ENCODE data around the gene RBMS3. TPM values are rescaled to one million over a fixed set of nuclear protein-coding genes. Genes with fewer than 3 reads are reported as not detected.

The RBMS3 gene
- total RNA-seq, 2 experiments from 2014 or later = 1.0 TPM; not detected in 1

- no peaks in the 10 kb centered on the region for H3K79me2 ChIP-seq (ENCODE audit: insufficient read depth, low read depth, low read length)
- no peak for DNase-seq (ENCODE audit: low spot score)
- intact Hi-C loops (cut with micrococcal nuclease; ENCODE audit: unreplicated experiment) = no loop called here
- H3K9me2 ChIP-seq (ENCODE audit: insufficient read depth, low read length) = no peaks in the 10 kb centered on the region
- H4K20me1 ChIP-seq (ENCODE audit: insufficient read depth, low read length) = no peaks in the 10 kb centered on the region
- no peak overlapping the region for H3K4me2 ChIP-seq (ENCODE audit: low read length)
- TF ChIP-seq, protein P1, sequence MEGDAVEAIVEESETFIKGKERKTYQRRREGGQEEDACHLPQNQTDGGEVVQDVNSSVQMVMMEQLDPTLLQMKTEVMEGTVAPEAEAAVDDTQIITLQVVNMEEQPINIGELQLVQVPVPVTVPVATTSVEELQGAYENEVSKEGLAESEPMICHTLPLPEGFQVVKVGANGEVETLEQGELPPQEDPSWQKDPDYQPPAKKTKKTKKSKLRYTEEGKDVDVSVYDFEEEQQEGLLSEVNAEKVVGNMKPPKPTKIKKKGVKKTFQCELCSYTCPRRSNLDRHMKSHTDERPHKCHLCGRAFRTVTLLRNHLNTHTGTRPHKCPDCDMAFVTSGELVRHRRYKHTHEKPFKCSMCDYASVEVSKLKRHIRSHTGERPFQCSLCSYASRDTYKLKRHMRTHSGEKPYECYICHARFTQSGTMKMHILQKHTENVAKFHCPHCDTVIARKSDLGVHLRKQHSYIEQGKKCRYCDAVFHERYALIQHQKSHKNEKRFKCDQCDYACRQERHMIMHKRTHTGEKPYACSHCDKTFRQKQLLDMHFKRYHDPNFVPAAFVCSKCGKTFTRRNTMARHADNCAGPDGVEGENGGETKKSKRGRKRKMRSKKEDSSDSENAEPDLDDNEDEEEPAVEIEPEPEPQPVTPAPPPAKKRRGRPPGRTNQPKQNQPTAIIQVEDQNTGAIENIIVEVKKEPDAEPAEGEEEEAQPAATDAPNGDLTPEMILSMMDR (conservative IDR thresholded peaks at IDR 0.05; ENCODE audit: low read length) = no peak
- no peak for TF ChIP-seq EZH2phosphoT487 (IDR thresholded peaks at IDR 0.05; ENCODE audit: borderline replicate concordance, low read depth, low read length)
- no peak overlapping the region for H3K4me3 ChIP-seq (ENCODE audit: low read depth, low read length, poor library complexity, severe bottlenecking)
- no peak overlapping the region for H2AFZ ChIP-seq (ENCODE audit: low read length)
- no peaks in the 10 kb centered on the region for H3K9me3 ChIP-seq (ENCODE audit: low read length)
- ChIA-PET CTCF (ENCODE audit: unreplicated experiment) (no interaction called here), POLR2A (no interaction called here)
- H3K27ac ChIP-seq (ENCODE audit: low read depth, low read length, poor library complexity, severe bottlenecking) = no peak overlapping the region
- BruUV-seq (replicated peaks) = no TSS peak
- peaks cover 5% of the 10 kb centered on the region for H3K4me1 ChIP-seq (ENCODE audit: insufficient read depth, low read length, poor library complexity, severe bottlenecking)
- no peaks in the 10 kb centered on the region for H3K36me3 ChIP-seq (ENCODE audit: insufficient read depth, low read length)
Measured at GRCh38 chr3:29274667-29275066, 6.2 kb upstream of the RBMS3 start.

DNA sequence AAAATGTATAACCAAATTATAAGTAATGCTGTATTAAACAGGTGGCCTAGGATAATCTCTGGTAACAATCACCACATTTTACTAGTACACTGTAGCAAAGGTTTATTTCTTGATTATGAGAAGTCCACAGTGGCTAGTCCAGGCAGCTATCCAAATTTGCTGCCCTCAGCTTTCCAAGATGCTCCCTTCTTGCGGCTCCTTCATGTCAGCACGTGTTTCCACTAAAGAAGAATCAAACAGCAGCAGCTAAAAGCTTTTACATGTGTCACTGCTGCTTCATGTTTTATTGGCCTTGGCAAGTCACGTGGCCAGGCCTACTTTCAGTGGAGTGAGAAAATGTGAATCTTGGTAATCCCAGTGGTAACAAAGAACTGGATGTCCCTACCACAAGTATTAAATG is 5.6 kb upstream of the RBMS3 start:
- Histone ChIP-seq H3K27ac (ENCODE audit: low read depth, low read length, poor library complexity, severe bottlenecking) (no peak overlapping the region), H3K4me3 (ENCODE audit: low read depth, low read length, poor library complexity, severe bottlenecking) (no peak overlapping the region), H4K20me1 (ENCODE audit: insufficient read depth, low read length) (no peaks in the 10 kb centered on the region), H3K4me1 (ENCODE audit: insufficient read depth, low read length, poor library complexity, severe bottlenecking) (peaks cover 12% of the 10 kb centered on the region), H3K36me3 (ENCODE audit: insufficient read depth, low read length) (no peaks in the 10 kb centered on the region), H3K9me3 (ENCODE audit: low read length) (no peaks in the 10 kb centered on the region), H3K4me2 (ENCODE audit: low read length) (no peak overlapping the region), H3K9me2 (ENCODE audit: insufficient read depth, low read length) (no peaks in the 10 kb centered on the region), H3K79me2 (ENCODE audit: insufficient read depth, low read depth, low read length) (no peaks in the 10 kb centered on the region), H2AFZ (ENCODE audit: low read length) (peak overlapping the region; percentile 67; the same call in 1 of the 2 replicates)
- intact Hi-C loops (cut with micrococcal nuclease; ENCODE audit: unreplicated experiment) = no loop called here
- DNase-seq (ENCODE audit: low spot score) = no peak
- POLR2A ChIA-PET = no interaction called here
- TF ChIP-seq EZH2phosphoT487 (IDR thresholded peaks at IDR 0.05; ENCODE audit: borderline replicate concordance, low read depth, low read length) = no peak
- TF ChIP-seq, protein P1 (conservative IDR thresholded peaks at IDR 0.05; ENCODE audit: low read length) = no peak
- BruUV-seq (replicated peaks) = no TSS peak
- CTCF ChIA-PET (ENCODE audit: unreplicated experiment) = no interaction called here

DNA sequence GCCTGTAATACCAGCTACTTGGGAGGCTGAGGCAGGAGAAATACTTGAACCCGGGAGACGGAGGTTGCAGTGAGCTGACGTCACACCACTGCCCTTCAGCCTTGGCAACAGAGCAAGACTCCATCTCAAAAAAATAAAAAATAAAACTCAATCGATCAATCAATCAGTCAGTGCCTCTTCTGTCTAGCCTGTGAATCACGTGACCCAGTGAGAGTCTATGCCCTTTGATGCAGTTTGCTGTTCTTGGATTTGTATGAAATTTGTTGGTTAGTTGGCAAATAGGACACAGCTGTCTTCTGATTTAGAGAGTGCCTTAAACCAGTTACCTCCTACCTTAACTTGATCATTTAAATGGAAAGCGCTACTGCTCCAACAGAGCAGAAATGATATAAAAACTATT is 3.6 kb upstream of the RBMS3 start:
- ChIA-PET POLR2A (no interaction called here), CTCF (ENCODE audit: unreplicated experiment) (no interaction called here)
- no peak overlapping the region for H3K4me3 ChIP-seq (ENCODE audit: low read depth, low read length, poor library complexity, severe bottlenecking)
- BruUV-seq (replicated peaks) = no TSS peak
- no peaks in the 10 kb centered on the region for H4K20me1 ChIP-seq (ENCODE audit: insufficient read depth, low read length)
- H3K9me3 ChIP-seq (ENCODE audit: low read length) = no peaks in the 10 kb centered on the region
- H3K36me3 ChIP-seq (ENCODE audit: insufficient read depth, low read length) = no peaks in the 10 kb centered on the region
- H3K9me2 ChIP-seq (ENCODE audit: insufficient read depth, low read length) = no peaks in the 10 kb centered on the region
- H2AFZ ChIP-seq (ENCODE audit: low read length) = no peak overlapping the region
- H3K4me2 ChIP-seq (ENCODE audit: low read length) = no peak overlapping the region
- no peak for DNase-seq (ENCODE audit: low spot score)
- TF ChIP-seq, protein P1 (conservative IDR thresholded peaks at IDR 0.05; ENCODE audit: low read length) = no peak
- no peak for TF ChIP-seq EZH2phosphoT487 (IDR thresholded peaks at IDR 0.05; ENCODE audit: borderline replicate concordance, low read depth, low read length)
- peaks cover 29% of the 10 kb centered on the region for H3K4me1 ChIP-seq (ENCODE audit: insufficient read depth, low read length, poor library complexity, severe bottlenecking)
- intact Hi-C loops (cut with micrococcal nuclease; ENCODE audit: unreplicated experiment) = no loop called here
- no peak overlapping the region for H3K27ac ChIP-seq (ENCODE audit: low read depth, low read length, poor library complexity, severe bottlenecking)
- H3K79me2 ChIP-seq (ENCODE audit: insufficient read depth, low read depth, low read length) = no peaks in the 10 kb centered on the region

All from OCI-LY7 (cell line).